ENCODE data around the gene ORMDL2. TPM values are rescaled to one million over a fixed set of nuclear protein-coding genes. Genes with fewer than 3 reads are reported as not detected.
A peak's percentile ranks its signal among the peaks of the same experiment; 100 is the strongest.

Gene ORMDL2
- total and polyA plus RNA-seq, 3 experiments from 2014 or later, result 49.0 to 110 (median 49.7) TPM

GRCh38 chr12:55838361-55838760, 20.5 kb downstream of the ORMDL2 start:
- H3K4me3 ChIP-seq (ENCODE audit: low read length), result no peak overlapping the region
- peaks cover 0 to 6% of the 10 kb centered on the region in 2 donors for H3K27me3 Mint-ChIP-seq
- no peaks in the 10 kb centered on the region for H3K36me3 ChIP-seq (ENCODE audit: insufficient read depth, low read length)
- H3K27ac Mint-ChIP-seq, result no peak overlapping the region
- no peaks in the 10 kb centered on the region for H3K4me1 Mint-ChIP-seq
- ChIA-PET POLR2A (no interaction called here), CTCF (no interaction called here)
- no peaks in the 10 kb centered on the region for H3K27me3 ChIP-seq (ENCODE audit: insufficient read depth, low read length, poor library complexity, severe bottlenecking)
- peaks cover 0 to 1% (median 0%) of the 10 kb centered on the region in 3 donors for H3K36me3 Mint-ChIP-seq
- no peaks in the 10 kb centered on the region for H3K9me3 Mint-ChIP-seq
- DNase-seq, result no peak
- H3K9me3 ChIP-seq (ENCODE audit: low read length), result no peaks in the 10 kb centered on the region
- H3K27ac ChIP-seq (ENCODE audit: low read depth, low read length), result no peak overlapping the region
- H3K4me1 ChIP-seq (ENCODE audit: insufficient read depth, low read length), result no peaks in the 10 kb centered on the region
- H3K4me3 Mint-ChIP-seq, result no peak overlapping the region

- H3K27me3 ChIP-seq (ENCODE audit: insufficient read depth, low read length, poor library complexity, severe bottlenecking), result no peaks in the 10 kb centered on the region
- H3K9me3 Mint-ChIP-seq, result no peaks in the 10 kb centered on the region
- H3K27me3 Mint-ChIP-seq, result peaks cover 0 to 9% of the 10 kb centered on the region in 2 donors
- H3K4me1 ChIP-seq (ENCODE audit: insufficient read depth, low read length), result no peaks in the 10 kb centered on the region
- no peak overlapping the region for H3K4me3 ChIP-seq (ENCODE audit: low read length)
- no peak overlapping the region for H3K27ac ChIP-seq (ENCODE audit: low read depth, low read length)
- H3K27ac Mint-ChIP-seq, result no peak overlapping the region
- DNase-seq, result no peak
- POLR2A ChIA-PET, result no interaction called here
- CTCF ChIA-PET, result interaction anchor here (0.5 kb wide), 1 partner anchor 144 kb away, joined by 3 read pairs; no protein-coding TSS in a partner anchor
- H3K36me3 Mint-ChIP-seq, result peaks cover 0 to 1% (median 0%) of the 10 kb centered on the region in 3 donors
- H3K36me3 ChIP-seq (ENCODE audit: insufficient read depth, low read length), result no peaks in the 10 kb centered on the region
- no peaks in the 10 kb centered on the region for H3K4me1 Mint-ChIP-seq
- no peak overlapping the region for H3K4me3 Mint-ChIP-seq
- no peaks in the 10 kb centered on the region for H3K9me3 ChIP-seq (ENCODE audit: low read length)
These were observed 21.7 kb downstream of the ORMDL2 start for GRCh38 chr12:55839345-55840140.

GRCh38 chr12:55840581-55841351, 22.9 kb downstream of the ORMDL2 start:
- Histone ChIP-seq H3K9me3 (ENCODE audit: low read length) (no peaks in the 10 kb centered on the region), H3K4me3 (ENCODE audit: low read length) (no peak overlapping the region), H3K27ac (ENCODE audit: low read depth, low read length) (no peak overlapping the region), H3K36me3 (ENCODE audit: insufficient read depth, low read length) (no peaks in the 10 kb centered on the region), H3K27me3 (ENCODE audit: insufficient read depth, low read length, poor library complexity, severe bottlenecking) (no peaks in the 10 kb centered on the region), H3K4me1 (ENCODE audit: insufficient read depth, low read length) (no peaks in the 10 kb centered on the region)
- POLR2A ChIA-PET, result no interaction called here
- no peaks in the 10 kb centered on the region for H3K9me3 Mint-ChIP-seq
- peaks cover 0 to 9% of the 10 kb centered on the region in 2 donors for H3K27me3 Mint-ChIP-seq
- H3K27ac Mint-ChIP-seq, result no peak overlapping the region
- no peak for DNase-seq
- peaks cover 0 to 1% (median 0%) of the 10 kb centered on the region in 3 donors for H3K36me3 Mint-ChIP-seq
- no peak overlapping the region for H3K4me3 Mint-ChIP-seq
- H3K4me1 Mint-ChIP-seq, result no peaks in the 10 kb centered on the region
- CTCF ChIA-PET, result no interaction called here

- no peaks in the 10 kb centered on the region for H3K36me3 ChIP-seq (ENCODE audit: insufficient read depth, low read length)
- H3K27ac ChIP-seq (ENCODE audit: low read depth, low read length), result no peak within 1 kb of the TSS
- no peaks in the 10 kb centered on the region for H3K4me1 ChIP-seq (ENCODE audit: insufficient read depth, low read length)
- no peaks in the 10 kb centered on the region for H3K9me3 ChIP-seq (ENCODE audit: low read length)
- H3K27me3 ChIP-seq (ENCODE audit: insufficient read depth, low read length, poor library complexity, severe bottlenecking), result no peaks in the 10 kb centered on the region
- Mint-ChIP-seq H3K27me3 (peaks cover 0 to 13% of the 10 kb centered on the region in 2 donors), H3K27ac (peak within 1 kb of the TSS in 1 of 8 donors; percentile 89), H3K9me3 (no peaks in the 10 kb centered on the region), H3K36me3 (no peaks in the 10 kb centered on the region), H3K4me1 (no peaks in the 10 kb centered on the region), H3K4me3 (peak within 1 kb of the TSS in 1 of 7 donors; percentile 38)
- H3K4me3 ChIP-seq (ENCODE audit: low read length), result no peak within 1 kb of the TSS
- no peak for DNase-seq
- POLR2A ChIA-PET, result interaction anchor here (0.6 kb wide), 1 partner anchor 766 kb away, joined by 4 read pairs; no protein-coding TSS in a partner anchor
- CTCF ChIA-PET, result no interaction called here
These were observed 25.0 kb downstream of the ORMDL2 start, which contains the start of gene MMP19 for GRCh38 chr12:55842681-55843429. Gene MMP19 (minus strand): TSS chr12:55842936. CDS start chr12:55842830, 106 bp downstream.

- ChIA-PET POLR2A (no interaction called here), CTCF (no interaction called here)
- no peak overlapping the region for H3K4me3 ChIP-seq (ENCODE audit: low read length)
- no peaks in the 10 kb centered on the region for H3K27me3 ChIP-seq (ENCODE audit: insufficient read depth, low read length, poor library complexity, severe bottlenecking)
- H3K27me3 Mint-ChIP-seq, result peaks cover 0 to 11% of the 10 kb centered on the region in 2 donors
- no peak overlapping the region for H3K4me3 Mint-ChIP-seq
- H3K27ac ChIP-seq (ENCODE audit: low read depth, low read length), result no peak overlapping the region
- H3K9me3 Mint-ChIP-seq, result no peaks in the 10 kb centered on the region
- no peaks in the 10 kb centered on the region for H3K4me1 Mint-ChIP-seq
- peak overlapping the region in 1 of 8 donors; percentile 54 for H3K27ac Mint-ChIP-seq
- H3K36me3 ChIP-seq (ENCODE audit: insufficient read depth, low read length), result no peaks in the 10 kb centered on the region
- DNase-seq, result no peak
- no peaks in the 10 kb centered on the region for H3K9me3 ChIP-seq (ENCODE audit: low read length)
- H3K36me3 Mint-ChIP-seq, result no peaks in the 10 kb centered on the region
- no peaks in the 10 kb centered on the region for H3K4me1 ChIP-seq (ENCODE audit: insufficient read depth, low read length)
These were observed 25.6 kb downstream of the ORMDL2 start for GRCh38 chr12:55843431-55843830.

- Mint-ChIP-seq H3K27ac (no peak overlapping the region), H3K4me1 (no peaks in the 10 kb centered on the region), H3K27me3 (peaks cover 6 to 9% of the 10 kb centered on the region in 2 donors), H3K9me3 (no peaks in the 10 kb centered on the region), H3K36me3 (no peaks in the 10 kb centered on the region), H3K4me3 (no peak overlapping the region)
- Histone ChIP-seq H3K4me1 (ENCODE audit: insufficient read depth, low read length) (no peaks in the 10 kb centered on the region), H3K36me3 (ENCODE audit: insufficient read depth, low read length) (no peaks in the 10 kb centered on the region), H3K27ac (ENCODE audit: low read depth, low read length) (no peak overlapping the region), H3K4me3 (ENCODE audit: low read length) (no peak overlapping the region), H3K27me3 (ENCODE audit: insufficient read depth, low read length, poor library complexity, severe bottlenecking) (no peaks in the 10 kb centered on the region), H3K9me3 (ENCODE audit: low read length) (no peaks in the 10 kb centered on the region)
- no peak for DNase-seq
- ChIA-PET POLR2A (no interaction called here), CTCF (no interaction called here)
These were observed 27.1 kb downstream of the ORMDL2 start for GRCh38 chr12:55844961-55845360.

GRCh38 chr12:55845361-55845760, 27.5 kb downstream of the ORMDL2 start:
- Mint-ChIP-seq H3K4me3 (no peak overlapping the region), H3K36me3 (no peaks in the 10 kb centered on the region), H3K27me3 (peaks cover 10 to 11% of the 10 kb centered on the region in 2 donors), H3K27ac (peak overlapping the region in 1 of 8 donors; percentile 9), H3K4me1 (no peaks in the 10 kb centered on the region), H3K9me3 (no peaks in the 10 kb centered on the region)
- Histone ChIP-seq H3K27me3 (ENCODE audit: insufficient read depth, low read length, poor library complexity, severe bottlenecking) (no peaks in the 10 kb centered on the region), H3K36me3 (ENCODE audit: insufficient read depth, low read length) (no peaks in the 10 kb centered on the region), H3K9me3 (ENCODE audit: low read length) (no peaks in the 10 kb centered on the region), H3K4me1 (ENCODE audit: insufficient read depth, low read length) (no peaks in the 10 kb centered on the region), H3K4me3 (ENCODE audit: low read length) (no peak overlapping the region), H3K27ac (ENCODE audit: low read depth, low read length) (no peak overlapping the region)
- DNase-seq, result no peak
- ChIA-PET CTCF (no interaction called here), POLR2A (no interaction called here)
